Measurements from ENCODE around the gene EEF1AKMT1. TPM values are rescaled to one million over a fixed set of nuclear protein-coding genes. Genes with fewer than 3 reads are reported as not detected.

The EEF1AKMT1 gene
- total RNA-seq, 1 experiment from 2014 or later = 8.9 TPM

GRCh38 chr13:20803180-20803965 is 29.6 kb upstream of the EEF1AKMT1 start:
- intact Hi-C loops (cut with micrococcal nuclease; ENCODE audit: unreplicated experiment) = no loop called here

DNA sequence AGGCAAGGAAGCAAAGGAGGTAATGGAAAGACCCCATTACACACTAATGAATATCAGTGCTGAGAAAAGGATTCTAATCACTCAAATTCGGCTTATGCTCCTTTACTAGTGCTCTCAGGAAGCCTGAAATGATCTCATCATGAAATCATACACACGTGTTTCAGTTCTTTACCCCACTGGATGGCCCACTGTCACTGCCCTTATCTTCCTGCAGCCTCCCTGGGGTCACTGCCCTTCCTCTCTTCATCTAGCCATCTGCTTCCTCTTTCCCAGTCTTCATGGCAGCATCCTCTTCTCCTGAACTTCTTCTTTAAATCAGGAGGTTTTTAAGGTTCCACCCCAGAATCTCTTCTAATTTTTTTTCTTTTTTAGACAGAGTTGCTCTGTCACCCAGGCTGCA is 27.9 kb upstream of the EEF1AKMT1 start:
- BruUV-seq (replicated peaks) = no TSS peak
- Histone ChIP-seq H2AFZ (no peak overlapping the region), H3K27me3 (ENCODE audit: insufficient read depth, low read depth) (no peaks in the 10 kb centered on the region), H3K27ac (no peak overlapping the region), H4K20me1 (ENCODE audit: insufficient read depth) (no peaks in the 10 kb centered on the region), H3K9me2 (ENCODE audit: insufficient read depth) (no peaks in the 10 kb centered on the region), H3K4me3 (no peak overlapping the region), H3K4me1 (replicated peaks; ENCODE audit: insufficient read depth) (no peaks in the 10 kb centered on the region), H3K9me3 (ENCODE audit: insufficient read depth, low read depth) (no peaks in the 10 kb centered on the region), H3K4me2 (no peak overlapping the region), H3K79me2 (ENCODE audit: low read depth) (no peaks in the 10 kb centered on the region), H3F3A (ENCODE audit: insufficient read depth, low read depth) (no peaks in the 10 kb centered on the region), H3K36me3 (ENCODE audit: low read depth) (no peaks in the 10 kb centered on the region)
- DNase-seq = no peak
- TF ChIP-seq EZH2 (IDR thresholded peaks at IDR 0.05; ENCODE audit: low read depth) (no peak), CTCF (conservative IDR thresholded peaks at IDR 0.05) (no peak)
- ChIA-PET CTCF (interaction anchor here (0.6 kb wide), 1 partner anchor 27 kb away, joined by 3 read pairs; no protein-coding TSS in a partner anchor), POLR2A (ENCODE audit: unreplicated experiment) (no interaction called here)
- intact Hi-C loops (cut with micrococcal nuclease; ENCODE audit: unreplicated experiment) = no loop called here

More at GRCh38 chr13:20803180-20803965, 29.6 kb upstream of the EEF1AKMT1 start:
- H3K4me1 ChIP-seq (replicated peaks; ENCODE audit: insufficient read depth) = no peaks in the 10 kb centered on the region
- H3K36me3 ChIP-seq (ENCODE audit: low read depth) = 0 out of 2 replicates have a peak, but pooled peaks cover 5% of the 10 kb centered on the region
- no peaks in the 10 kb centered on the region for H3K9me2 ChIP-seq (ENCODE audit: insufficient read depth)
- H2AFZ ChIP-seq = no peak overlapping the region
- no peak overlapping the region for H3K27ac ChIP-seq
- TF ChIP-seq EZH2 (IDR thresholded peaks at IDR 0.05; ENCODE audit: low read depth) (no peak), CTCF (conservative IDR thresholded peaks at IDR 0.05) (no peak)
- no peak for DNase-seq
- no peaks in the 10 kb centered on the region for H3K27me3 ChIP-seq (ENCODE audit: insufficient read depth, low read depth)
- CTCF ChIA-PET = no interaction called here
- no peaks in the 10 kb centered on the region for H3K79me2 ChIP-seq (ENCODE audit: low read depth)
- BruUV-seq (replicated peaks) = no TSS peak
- POLR2A ChIA-PET (ENCODE audit: unreplicated experiment) = no interaction called here
- H3F3A ChIP-seq (ENCODE audit: insufficient read depth, low read depth) = no peaks in the 10 kb centered on the region
- H3K9me3 ChIP-seq (ENCODE audit: insufficient read depth, low read depth) = no peaks in the 10 kb centered on the region
- H4K20me1 ChIP-seq (ENCODE audit: insufficient read depth) = no peaks in the 10 kb centered on the region
- no peak overlapping the region for H3K4me3 ChIP-seq
- H3K4me2 ChIP-seq = no peak overlapping the region

DNA sequence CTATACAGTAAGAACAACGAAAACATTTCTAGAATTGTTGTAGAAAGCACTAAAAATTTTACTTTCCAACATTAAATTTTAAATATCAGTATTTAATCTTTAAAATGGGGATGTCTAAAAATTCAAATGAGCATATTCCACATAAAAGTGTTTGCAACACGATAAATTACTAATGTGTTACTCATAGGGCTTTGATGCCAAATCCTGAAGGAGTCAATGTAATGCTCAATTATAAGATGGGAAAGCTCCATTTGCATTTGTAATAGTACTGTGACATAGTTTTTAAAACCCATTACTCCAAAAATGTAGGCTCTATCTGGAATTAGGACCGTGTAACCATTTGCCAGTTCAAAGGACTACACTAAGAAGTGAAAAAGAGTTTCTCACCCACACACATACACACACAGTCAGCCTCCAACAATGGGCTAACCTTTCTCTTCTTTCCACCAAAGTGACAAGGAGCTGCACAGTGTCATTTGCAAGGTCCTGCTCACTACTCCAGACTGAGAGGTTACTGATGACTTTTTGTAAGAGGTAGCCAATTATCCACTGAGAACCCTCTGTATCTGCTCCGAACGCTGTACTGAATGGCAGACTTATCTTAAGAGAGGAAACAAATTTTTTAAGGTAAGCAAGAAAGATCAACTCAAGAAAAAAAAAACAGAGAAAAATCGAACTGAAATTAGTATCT is 26.1 kb upstream of the EEF1AKMT1 start:
- no peak overlapping the region for H3K4me2 ChIP-seq
- no peaks in the 10 kb centered on the region for H3K79me2 ChIP-seq (ENCODE audit: low read depth)
- H3K4me3 ChIP-seq = no peak overlapping the region
- H3K9me3 ChIP-seq (ENCODE audit: insufficient read depth, low read depth) = no peaks in the 10 kb centered on the region
- no peaks in the 10 kb centered on the region for H3K36me3 ChIP-seq (ENCODE audit: low read depth)
- H3F3A ChIP-seq (ENCODE audit: insufficient read depth, low read depth) = no peaks in the 10 kb centered on the region
- H3K27ac ChIP-seq = no peak overlapping the region
- TF ChIP-seq CTCF (conservative IDR thresholded peaks at IDR 0.05) (no peak), EZH2 (IDR thresholded peaks at IDR 0.05; ENCODE audit: low read depth) (no peak)
- POLR2A ChIA-PET (ENCODE audit: unreplicated experiment) = no interaction called here
- CTCF ChIA-PET = no interaction called here
- no peaks in the 10 kb centered on the region for H3K9me2 ChIP-seq (ENCODE audit: insufficient read depth)
- no TSS peak for BruUV-seq (replicated peaks)
- intact Hi-C loops (cut with micrococcal nuclease; ENCODE audit: unreplicated experiment) = no loop called here
- no peaks in the 10 kb centered on the region for H3K4me1 ChIP-seq (replicated peaks; ENCODE audit: insufficient read depth)
- H3K27me3 ChIP-seq (ENCODE audit: insufficient read depth, low read depth) = no peaks in the 10 kb centered on the region
- no peaks in the 10 kb centered on the region for H4K20me1 ChIP-seq (ENCODE audit: insufficient read depth)
- no peak overlapping the region for H2AFZ ChIP-seq
- no peak for DNase-seq
